Neural progenitor cell (in vitro differentiated cells): Measurements from ENCODE around the gene SNRNP200.

Source experiments
- EZH2 ChIP-seq: fragments of 200-600 bp; sonication (generic); IDR thresholded peaks from 2 replicates; pipeline ENCODE4 v1.6.1; 2017; ENCODE audit warnings: antibody characterized with exemption, mild to moderate bottlenecking, moderate library complexity
- EZH2phosphoT487 ChIP-seq: fragments of 200-600 bp; sonication (generic); IDR thresholded peaks from 2 replicates; pipeline ENCODE4 v1.6.1; 2017; ENCODE audit warnings: antibody characterized with exemption
- TF ChIP-seq, protein P1 (sequence below): fragments of 200-600 bp; sonication (generic); IDR thresholded peaks from 2 replicates; pipeline ENCODE4 v1.5.1; 2017; ENCODE audit warnings: antibody characterized with exemption, mild to moderate bottlenecking

GRCh38 chr2:96239745-96240264 lies 65.5 kb downstream of the SNRNP200 start:
- no peak for TF ChIP-seq EZH2
- TF ChIP-seq, protein P1, sequence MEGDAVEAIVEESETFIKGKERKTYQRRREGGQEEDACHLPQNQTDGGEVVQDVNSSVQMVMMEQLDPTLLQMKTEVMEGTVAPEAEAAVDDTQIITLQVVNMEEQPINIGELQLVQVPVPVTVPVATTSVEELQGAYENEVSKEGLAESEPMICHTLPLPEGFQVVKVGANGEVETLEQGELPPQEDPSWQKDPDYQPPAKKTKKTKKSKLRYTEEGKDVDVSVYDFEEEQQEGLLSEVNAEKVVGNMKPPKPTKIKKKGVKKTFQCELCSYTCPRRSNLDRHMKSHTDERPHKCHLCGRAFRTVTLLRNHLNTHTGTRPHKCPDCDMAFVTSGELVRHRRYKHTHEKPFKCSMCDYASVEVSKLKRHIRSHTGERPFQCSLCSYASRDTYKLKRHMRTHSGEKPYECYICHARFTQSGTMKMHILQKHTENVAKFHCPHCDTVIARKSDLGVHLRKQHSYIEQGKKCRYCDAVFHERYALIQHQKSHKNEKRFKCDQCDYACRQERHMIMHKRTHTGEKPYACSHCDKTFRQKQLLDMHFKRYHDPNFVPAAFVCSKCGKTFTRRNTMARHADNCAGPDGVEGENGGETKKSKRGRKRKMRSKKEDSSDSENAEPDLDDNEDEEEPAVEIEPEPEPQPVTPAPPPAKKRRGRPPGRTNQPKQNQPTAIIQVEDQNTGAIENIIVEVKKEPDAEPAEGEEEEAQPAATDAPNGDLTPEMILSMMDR: no peak
- TF ChIP-seq EZH2phosphoT487: no peak
